HEK293 (cell line): ENCODE measurements around the gene SYNE2.

ENCODE experiments used
- CTCF ChIA-PET: fragments of 350-600 bp; formaldehyde crosslinking; extraction: SDS; loops from one replicate; lab custom pipeline; 2021; ENCODE audit warnings: antibody characterized with exemption; lab: Yijun Ruan, JAX
- POLR2A ChIA-PET: fragments of 300-600 bp; formaldehyde crosslinking; extraction: SDS; loops from one replicate; lab custom pipeline; 2020; ENCODE audit warnings: antibody characterized with exemption, inconsistent platforms; lab: Yijun Ruan, JAX
- H3K27ac ChIP-seq: fragments of 200-500 bp; sonication (Bioruptor generic); 2 replicates; pipeline ENCODE4 v1.5.1; 2014; ENCODE audit warnings: low read depth, low read length, control low read depth, inconsistent platforms; ENCODE audit errors: extremely low read depth
- H3K36me3 ChIP-seq, 2 experiments: fragments of 200-500 bp in 1 of 2; sonication (Bioruptor generic) in 1 of 2; 1 replicate in 1 of 2; 2 replicates in 1 of 2; pipeline ENCODE4 v1.5.1; 2014 to 2017; ENCODE audit warnings: inconsistent platforms in 2 of 2, low read length in 2 of 2; ENCODE audit not compliant: control insufficient read depth in 2 of 2, insufficient read depth in 1 of 2
- H3K4me1 ChIP-seq: fragments of 200-500 bp; sonication (Bioruptor generic); 2 replicates; pipeline ENCODE4 v1.5.1; 2014; ENCODE audit warnings: mild to moderate bottlenecking, low read length, inconsistent platforms; ENCODE audit not compliant: control insufficient read depth, insufficient read depth
- H3K4me3 ChIP-seq: 2 replicates; pipeline ENCODE4 v1.5.1; 2011; ENCODE audit warnings: low read depth, mild to moderate bottlenecking, control low read depth, low read length, moderate library complexity
- H3K9me3 ChIP-seq: fragments of 200-500 bp; sonication (Bioruptor generic); 2 replicates; pipeline ENCODE4 v1.5.1; 2014; ENCODE audit warnings: low read depth, low read length, inconsistent platforms; ENCODE audit not compliant: control insufficient read depth, insufficient read depth
- BCL11A ChIP-seq: fragments of 450-650 bp; formaldehyde crosslinking; IDR thresholded peaks from 2 replicates; pipeline ENCODE4 v1.5.1; 2016; ENCODE audit warnings: low read depth, missing biosample characterization, missing genetic modification characterization
- EGR2 ChIP-seq: fragments of 450-650 bp; formaldehyde crosslinking; IDR thresholded peaks from 2 replicates; pipeline ENCODE4 v1.5.1; 2016; ENCODE audit warnings: low read depth, missing biosample characterization, missing genetic modification characterization
- HOXD13 ChIP-seq: sonication (generic); formaldehyde crosslinking; IDR thresholded peaks from 2 replicates; pipeline ENCODE4 v1.8.0; 2022; ENCODE audit warnings: missing genetic modification reagents, borderline replicate concordance
- KLF8 ChIP-seq: fragments of 450-650 bp; formaldehyde crosslinking; IDR thresholded peaks from 2 replicates; pipeline ENCODE4 v1.5.1; 2016; ENCODE audit warnings: missing biosample characterization, missing genetic modification characterization
- MEIS1 ChIP-seq: sonication (generic); formaldehyde crosslinking; IDR thresholded peaks from 2 replicates; pipeline ENCODE4 v1.8.1; 2022; ENCODE audit warnings: missing genetic modification reagents, mild to moderate bottlenecking, borderline replicate concordance
- PRDM6 ChIP-seq: fragments of 450-650 bp; formaldehyde crosslinking; IDR thresholded peaks from 2 replicates; pipeline ENCODE4 v1.5.1; 2017; ENCODE audit warnings: missing biosample characterization, missing genetic modification characterization
- SETDB1 ChIP-seq: IDR thresholded peaks from one replicate; pipeline ENCODE4 v1.6.1; 2017; ENCODE audit warnings: mild to moderate bottlenecking, low read length, moderate library complexity, mixed read lengths; ENCODE audit not compliant: insufficient read length
- TRIM28 ChIP-seq: IDR thresholded peaks from 2 replicates; pipeline ENCODE4 v1.6.1; 2011; ENCODE audit warnings: low read length, control low read depth, borderline replicate concordance
- ZBTB21 ChIP-seq: fragments of 450-650 bp; formaldehyde crosslinking; IDR thresholded peaks from 2 replicates; pipeline ENCODE4 v1.5.1; 2017; ENCODE audit warnings: missing biosample characterization, missing genetic modification characterization
- ZBTB7A ChIP-seq: fragments of 450-650 bp; formaldehyde crosslinking; IDR thresholded peaks from 2 replicates; pipeline ENCODE4 v1.5.1; 2016; ENCODE audit warnings: low read depth, missing biosample characterization, missing genetic modification characterization
- ZNF10 ChIP-seq: fragments of 450-650 bp; formaldehyde crosslinking; IDR thresholded peaks from 2 replicates; pipeline ENCODE4 v1.5.1; 2017; ENCODE audit warnings: missing biosample characterization, missing genetic modification characterization
- ZNF155 ChIP-seq: fragments of 450-650 bp; formaldehyde crosslinking; IDR thresholded peaks from 2 replicates; pipeline ENCODE4 v1.5.1; 2016; ENCODE audit warnings: missing biosample characterization, missing genetic modification characterization
- ZNF16 ChIP-seq: fragments of 450-650 bp; formaldehyde crosslinking; IDR thresholded peaks from 2 replicates; pipeline ENCODE4 v1.5.1; 2016; ENCODE audit warnings: low read depth, missing biosample characterization, missing genetic modification characterization
- ZNF169 ChIP-seq: fragments of 450-650 bp; formaldehyde crosslinking; IDR thresholded peaks from 2 replicates; pipeline ENCODE4 v1.5.1; 2016; ENCODE audit warnings: missing biosample characterization, missing genetic modification characterization
- ZNF19 ChIP-seq: fragments of 450-650 bp; formaldehyde crosslinking; IDR thresholded peaks from 2 replicates; pipeline ENCODE4; 2016; ENCODE audit warnings: missing biosample characterization, missing genetic modification characterization, low read depth
- ZNF274 ChIP-seq, 2 experiments: fragments of 200-500 bp in 1 of 2; fragments of 450-650 bp in 1 of 2; sonication (Bioruptor generic) in 1 of 2; formaldehyde crosslinking in 1 of 2; IDR thresholded peaks; 2 replicates each; pipeline versions ENCODE4 v1.5.1 to v1.6.1; 2014 to 2016; ENCODE audit warnings: borderline replicate concordance in 1 of 2, inconsistent platforms in 1 of 2, low read length in 1 of 2, missing biosample characterization in 1 of 2, missing genetic modification characterization in 1 of 2
- ZNF311 ChIP-seq: fragments of 450-650 bp; formaldehyde crosslinking; IDR thresholded peaks from 2 replicates; pipeline ENCODE4 v1.5.1; 2017; ENCODE audit warnings: missing biosample characterization, missing genetic modification characterization, borderline replicate concordance
- ZNF335 ChIP-seq: fragments of 450-650 bp; formaldehyde crosslinking; conservative IDR thresholded peaks from 2 replicates; pipeline ENCODE4 v1.5.1; 2016; ENCODE audit warnings: missing biosample characterization, missing genetic modification characterization
- ZNF362 ChIP-seq: fragments of 450-650 bp; formaldehyde crosslinking; IDR thresholded peaks from 2 replicates; pipeline ENCODE4 v1.5.1; 2016; ENCODE audit warnings: missing biosample characterization, missing genetic modification characterization
- ZNF404 ChIP-seq: fragments of 450-650 bp; formaldehyde crosslinking; IDR thresholded peaks from 2 replicates; pipeline ENCODE4 v1.5.1; 2017; ENCODE audit warnings: missing biosample characterization, missing genetic modification characterization
- ZNF426 ChIP-seq: fragments of 450-650 bp; formaldehyde crosslinking; IDR thresholded peaks from 2 replicates; pipeline ENCODE4 v1.5.1; 2017; ENCODE audit warnings: missing biosample characterization, missing genetic modification characterization, mild to moderate bottlenecking, inconsistent platforms, moderate library complexity
- ZNF529 ChIP-seq: fragments of 450-650 bp; formaldehyde crosslinking; IDR thresholded peaks from 2 replicates; pipeline ENCODE4 v1.5.1; 2017; ENCODE audit warnings: missing genetic modification characterization, missing biosample characterization; ENCODE audit not compliant: insufficient replicate concordance
- ZNF571 ChIP-seq: fragments of 450-650 bp; formaldehyde crosslinking; IDR thresholded peaks from 2 replicates; pipeline ENCODE4 v1.5.0; 2017; ENCODE audit warnings: missing biosample characterization, missing genetic modification characterization
- ZNF585B ChIP-seq: fragments of 450-650 bp; formaldehyde crosslinking; IDR thresholded peaks from 2 replicates; pipeline ENCODE4 v1.5.1; 2016; ENCODE audit warnings: missing biosample characterization, missing genetic modification characterization
- ZNF596 ChIP-seq: fragments of 450-650 bp; IDR thresholded peaks from 2 replicates; pipeline ENCODE4 v1.5.0; 2018; ENCODE audit warnings: missing biosample characterization, mild to moderate bottlenecking, missing genetic modification characterization, moderate library complexity
- ZNF629 ChIP-seq: fragments of 450-650 bp; formaldehyde crosslinking; IDR thresholded peaks from 2 replicates; pipeline ENCODE4 v1.5.1; 2017; ENCODE audit warnings: missing biosample characterization, missing genetic modification characterization
- ZNF670 ChIP-seq: fragments of 450-650 bp; formaldehyde crosslinking; IDR thresholded peaks from 2 replicates; pipeline ENCODE4 v1.5.1; 2016; ENCODE audit warnings: missing biosample characterization, missing genetic modification characterization, low read depth
- ZNF768 ChIP-seq: fragments of 450-650 bp; formaldehyde crosslinking; IDR thresholded peaks from 2 replicates; pipeline ENCODE4 v1.5.1; 2018; ENCODE audit warnings: missing biosample characterization, mild to moderate bottlenecking, missing genetic modification characterization
- TF ChIP-seq, protein P1 (sequence below): fragments of 450-650 bp; formaldehyde crosslinking; IDR thresholded peaks from 2 replicates; pipeline ENCODE4 v1.5.0; 2017; ENCODE audit warnings: missing biosample characterization, missing genetic modification characterization, borderline replicate concordance
- TF ChIP-seq, protein P2 (sequence below): IDR thresholded peaks from 2 replicates; pipeline ENCODE4 v1.6.1; 2011; ENCODE audit warnings: mild to moderate bottlenecking, low read depth, low read length, borderline replicate concordance

SYNE2 gene

GRCh38 chr14:63951429-63951828 is 98.6 kb downstream of the SYNE2 start:
- H3K27ac ChIP-seq = no peak overlapping the region
- CTCF ChIA-PET = interaction anchor here (0.7 kb wide), 1 partner anchor 59 kb away, joined by 3 read pairs; no protein-coding TSS in a partner anchor
- POLR2A ChIA-PET = no interaction called here

DNA sequence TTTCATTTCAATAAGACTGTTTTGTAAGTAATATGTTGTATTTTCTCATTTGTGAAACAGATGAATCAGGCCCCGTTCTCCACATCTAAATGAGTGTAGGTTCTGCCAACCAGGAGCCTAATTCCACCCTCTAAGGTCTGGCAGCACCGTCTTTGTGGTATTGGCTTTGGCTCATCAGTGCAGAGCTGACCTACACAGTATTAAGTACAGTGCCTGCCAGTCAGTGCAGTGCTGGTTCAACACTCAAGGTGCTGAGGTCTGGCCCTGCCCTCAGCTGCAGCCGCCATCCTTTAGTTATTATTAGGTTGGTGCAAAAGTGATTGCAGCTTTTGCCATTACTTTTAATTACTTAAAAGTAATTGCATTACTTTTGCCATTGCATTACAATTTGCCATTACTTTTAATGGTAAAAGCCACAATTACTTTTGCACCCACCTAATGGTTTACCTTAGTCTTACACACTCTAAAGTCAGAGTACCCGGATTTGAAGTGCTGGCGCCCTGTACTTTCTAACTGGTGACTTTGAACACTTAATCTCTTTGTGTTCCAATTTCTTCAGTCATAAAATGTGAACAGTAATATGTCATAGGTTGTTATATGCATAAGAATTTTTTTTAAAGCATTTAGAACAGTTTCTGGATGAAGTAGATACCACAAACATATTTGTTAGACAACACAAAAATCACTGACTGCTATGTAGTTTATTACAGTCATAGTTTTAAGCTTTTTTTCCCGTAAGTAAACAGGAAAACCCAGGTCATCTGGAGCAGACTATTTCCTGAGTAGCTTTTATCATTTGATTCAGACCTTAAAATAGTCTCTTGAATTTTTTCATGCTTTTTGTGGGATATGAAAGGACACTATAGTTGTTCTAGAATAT is 99.5 kb downstream of the SYNE2 start:
- TF ChIP-seq KLF8 (no peak), ZNF529 (tag by site-specific recombination) (no peak), ZNF19 (tag by site-specific recombination) (no peak), HOXD13 (CRISPR knock-in tag) (no peak), ZBTB7A (no peak), ZNF362 (tag by site-specific recombination) (no peak), ZNF335 (no peak), EGR2 (no peak), ZBTB21 (tag by site-specific recombination) (no peak), ZNF169 (tag by site-specific recombination) (no peak), ZNF426 (tag by site-specific recombination) (no peak), ZNF10 (tag by site-specific recombination) (no peak), PRDM6 (tag by site-specific recombination) (no peak), ZNF596 (tag by site-specific recombination) (no peak), ZNF274 (IDR thresholded peaks at IDR 0.05; ENCODE audit: low read length) (no peak), ZNF274 (tag by site-specific recombination; IDR thresholded peaks at IDR 0.05; ENCODE audit: borderline replicate concordance) (no peak), ZNF16 (tag by site-specific recombination) (no peak), ZNF768 (tag by site-specific recombination) (no peak), ZNF585B (no peak)
- Histone ChIP-seq H3K36me3 (peaks cover 13 to 40% of the 10 kb centered on the region in 2 experiments), H3K9me3 (no peaks in the 10 kb centered on the region), H3K27ac (no peak overlapping the region), H3K4me3 (no peak overlapping the region), H3K4me1 (no peaks in the 10 kb centered on the region)
- CTCF ChIA-PET = no interaction called here
- POLR2A ChIA-PET = no interaction called here

More at GRCh38 chr14:63951429-63951828, 98.6 kb downstream of the SYNE2 start:
- TF ChIP-seq MEIS1 (CRISPR knock-in tag) (no peak), ZNF670 (tag by site-specific recombination) (no peak), ZNF311 (tag by site-specific recombination) (no peak), ZNF155 (tag by site-specific recombination) (no peak), TRIM28 (no peak), ZNF404 (no peak), BCL11A (tag by site-specific recombination) (no peak), ZNF629 (tag by site-specific recombination) (no peak), ZNF571 (no peak), SETDB1 (no peak)
- TF ChIP-seq, protein P1, sequence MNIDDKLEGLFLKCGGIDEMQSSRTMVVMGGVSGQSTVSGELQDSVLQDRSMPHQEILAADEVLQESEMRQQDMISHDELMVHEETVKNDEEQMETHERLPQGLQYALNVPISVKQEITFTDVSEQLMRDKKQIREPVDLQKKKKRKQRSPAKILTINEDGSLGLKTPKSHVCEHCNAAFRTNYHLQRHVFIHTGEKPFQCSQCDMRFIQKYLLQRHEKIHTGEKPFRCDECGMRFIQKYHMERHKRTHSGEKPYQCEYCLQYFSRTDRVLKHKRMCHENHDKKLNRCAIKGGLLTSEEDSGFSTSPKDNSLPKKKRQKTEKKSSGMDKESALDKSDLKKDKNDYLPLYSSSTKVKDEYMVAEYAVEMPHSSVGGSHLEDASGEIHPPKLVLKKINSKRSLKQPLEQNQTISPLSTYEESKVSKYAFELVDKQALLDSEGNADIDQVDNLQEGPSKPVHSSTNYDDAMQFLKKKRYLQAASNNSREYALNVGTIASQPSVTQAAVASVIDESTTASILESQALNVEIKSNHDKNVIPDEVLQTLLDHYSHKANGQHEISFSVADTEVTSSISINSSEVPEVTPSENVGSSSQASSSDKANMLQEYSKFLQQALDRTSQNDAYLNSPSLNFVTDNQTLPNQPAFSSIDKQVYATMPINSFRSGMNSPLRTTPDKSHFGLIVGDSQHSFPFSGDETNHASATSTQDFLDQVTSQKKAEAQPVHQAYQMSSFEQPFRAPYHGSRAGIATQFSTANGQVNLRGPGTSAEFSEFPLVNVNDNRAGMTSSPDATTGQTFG (tag by site-specific recombination) = no peak
- TF ChIP-seq, protein P2, sequence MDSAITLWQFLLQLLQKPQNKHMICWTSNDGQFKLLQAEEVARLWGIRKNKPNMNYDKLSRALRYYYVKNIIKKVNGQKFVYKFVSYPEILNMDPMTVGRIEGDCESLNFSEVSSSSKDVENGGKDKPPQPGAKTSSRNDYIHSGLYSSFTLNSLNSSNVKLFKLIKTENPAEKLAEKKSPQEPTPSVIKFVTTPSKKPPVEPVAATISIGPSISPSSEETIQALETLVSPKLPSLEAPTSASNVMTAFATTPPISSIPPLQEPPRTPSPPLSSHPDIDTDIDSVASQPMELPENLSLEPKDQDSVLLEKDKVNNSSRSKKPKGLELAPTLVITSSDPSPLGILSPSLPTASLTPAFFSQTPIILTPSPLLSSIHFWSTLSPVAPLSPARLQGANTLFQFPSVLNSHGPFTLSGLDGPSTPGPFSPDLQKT = no peak
- Histone ChIP-seq H3K4me1 (no peaks in the 10 kb centered on the region), H3K36me3 (peaks cover 13 to 36% of the 10 kb centered on the region in 2 experiments), H3K4me3 (no peak overlapping the region), H3K9me3 (no peaks in the 10 kb centered on the region)
